Measurements from ENCODE around the gene ADAMTS13.

ADAMTS13 gene

GRCh38 chr9:133474215-133474614, 52.0 kb downstream of the ADAMTS13 start:
- DNase-seq, result no peak

GRCh38 chr9:133474853-133475252, 52.7 kb downstream of the ADAMTS13 start:
- DNase-seq, result no peak

- no peak for DNase-seq
These were observed 53.3 kb downstream of the ADAMTS13 start for GRCh38 chr9:133475292-133476012.

- no peak for DNase-seq
These were observed 54.1 kb downstream of the ADAMTS13 start for GRCh38 chr9:133476036-133476931.

- DNase-seq, result no peak
These were observed 54.8 kb downstream of the ADAMTS13 start for GRCh38 chr9:133476941-133477340.

- DNase-seq, result no peak
These were observed 55.3 kb downstream of the ADAMTS13 start for GRCh38 chr9:133477461-133477860.

GRCh38 chr9:133477992-133478850, 56.1 kb downstream of the ADAMTS13 start:
- no peak for DNase-seq

GRCh38 chr9:133478851-133479711, 56.9 kb downstream of the ADAMTS13 start, which contains the start of gene SLC2A6:
Gene SLC2A6 (minus strand): TSS chr9:133479099. CDS start chr9:133479059, 40 bp downstream.
- DNase-seq, result peak; percentile 93

GRCh38 chr9:133483611-133484010, 61.4 kb downstream of the ADAMTS13 start:
- DNase-seq, result no peak

GRCh38 chr9:133484671-133485437, 62.7 kb downstream of the ADAMTS13 start:
- no peak for DNase-seq

- no peak for DNase-seq
These were observed 63.5 kb downstream of the ADAMTS13 start for GRCh38 chr9:133485531-133486260.

- no peak for DNase-seq
These were observed 65.2 kb downstream of the ADAMTS13 start for GRCh38 chr9:133487331-133487725.

- no peak for DNase-seq
These were observed 66.6 kb downstream of the ADAMTS13 start for GRCh38 chr9:133488686-133489252.

GRCh38 chr9:133489253-133490190, 67.4 kb downstream of the ADAMTS13 start:
- DNase-seq, result no peak

GRCh38 chr9:133490201-133490681, 68.1 kb downstream of the ADAMTS13 start:
- no peak for DNase-seq

GRCh38 chr9:133490865-133491655, 68.9 kb downstream of the ADAMTS13 start:
- no peak for DNase-seq

GRCh38 chr9:133491656-133491925, 69.4 kb downstream of the ADAMTS13 start:
- DNase-seq, result no peak

Data from NCI-H2171 (cell line).